Psoas muscle (tissue), 8 donors: Measurements from ENCODE around the gene ARF5. TPM values are rescaled to one million over a fixed set of nuclear protein-coding genes. Genes with fewer than 3 reads are reported as not detected.

Source experiments
- ATAC-seq, 4 donors: fragments of 200-7000 bp; cut with Tn5 transposase; one replicate each; pipeline ENCODE4 v1.9.1; 2020; ENCODE audit warnings: moderate library complexity in 3 of 4, mild to moderate bottlenecking in 2 of 4
- DNase-seq, 2 donors: peaks; one replicate each; pipeline ENCODE4 v3.0.0-alpha.2; 2020
- H3K27ac ChIP-seq: fragments of 200-600 bp; one replicate; pipeline ENCODE4 v1.8.0; 2022
- H3K27me3 ChIP-seq, 3 donors: fragments of 200-600 bp in 1 of 3; one replicate each; pipeline versions ENCODE4 v1.6.1 to v1.8.0; 2013 to 2022; ENCODE audit warnings: low read length in 2 of 3, mild to moderate bottlenecking in 2 of 3, moderate library complexity in 1 of 3; ENCODE audit not compliant: insufficient read depth in 3 of 3
- H3K36me3 ChIP-seq, 2 donors: fragments of 200-600 bp in 1 of 2; one replicate each; pipeline versions ENCODE4 v1.6.1 to v1.8.0; 2013 to 2022; ENCODE audit warnings: low read depth in 1 of 2, mild to moderate bottlenecking in 1 of 2, moderate library complexity in 1 of 2; ENCODE audit not compliant: insufficient read depth in 1 of 2
- H3K4me1 ChIP-seq: fragments of 200-600 bp; one replicate; pipeline ENCODE4 v1.8.0; 2022
- H3K4me3 ChIP-seq: fragments of 200-600 bp; one replicate; pipeline ENCODE4 v1.8.0; 2022; ENCODE audit warnings: mild to moderate bottlenecking
- H3K9me3 ChIP-seq: fragments of 200-600 bp; one replicate; pipeline ENCODE4 v1.8.0; 2022
- CTCF ChIP-seq: fragments of 200-600 bp; IDR thresholded peaks from one replicate; pipeline ENCODE4 v1.8.0; 2022; ENCODE audit warnings: antibody characterized with exemption
- WGBS, 3 donors: extraction: QIAGEN DNeasy Blood & Tissue Kit; methylation state at CpG; one replicate each; pipeline versions ENCODE4 v1.1.6 to v1.1.7; 2013; 5-methylcytosine and 5-hydroxymethylcytosine counted together
- intact Hi-C, 2 donors: fragments of 100-400 bp; cut with DNase I; formaldehyde crosslinking; loops; one replicate each; pipeline versions ENCODE4 v1.11.0 to v1.14.2; 2022
- polyA plus RNA-seq, 3 donors: library from polyadenylated mRNA; stranded (reverse); fragments of 200-250 nt; gene quantifications; one replicate each; pipeline ENCODE4 v1.2.3, GENCODE V29; 2013
- total RNA-seq, 4 donors: library from RNA; stranded (reverse); fragmentation: NEBNext Ultra II Directional in 2 of 4; extraction: Animal tissue kit (Norgen Biotek cat#: 25700) in 2 of 4; gene quantifications; one replicate each; pipeline versions ENCODE4 v1.2.1 to v1.2.4, GENCODE V29; 2021 to 2023
- donor health status: healthy with polysubstance abuse.
- donor health status: DM: no; HTN: no; CAD: no; lungs with moderate emphysema.
- donor health status: Bipolar disorder and iron deficiency.
- donor health status: healthy.
- donor health status: DM: yes; HTN: yes; CAD: no.
- donor health status: DM: no; HTN: no; CAD: no.
- donor health status: DM: no; HTN: no; CAD: no.
- donor health status: DM: yes; HTN: yes; CAD: no.

The ARF5 gene
- total and polyA plus RNA-seq, 7 donors: 78.7 to 118 (median 91.0) TPM

GRCh38 chr7:127616724-127617123, 28.5 kb downstream of the ARF5 start:
- no peak for TF ChIP-seq CTCF
- H3K36me3 ChIP-seq: no peaks in the 10 kb centered on the region
- H3K9me3 ChIP-seq: no peaks in the 10 kb centered on the region
- no peak overlapping the region for H3K27ac ChIP-seq
- WGBS, 3 donors: 85 to 88% (median 86%) methylated on average over 5 of the region's 5 CpGs
- no peaks in the 10 kb centered on the region for H3K4me1 ChIP-seq
- ATAC-seq: no peak
- no peak for DNase-seq
- intact Hi-C loops: no loop called here
- peaks cover 0 to 43% (median 17%) of the 10 kb centered on the region in 3 donors for H3K27me3 ChIP-seq
- no peak overlapping the region for H3K4me3 ChIP-seq

GRCh38 chr7:127618042-127618441, 29.8 kb downstream of the ARF5 start, which contains the start of gene PAX4:
Gene PAX4 (minus strand): TSS chr7:127618142. CDS start chr7:127615928, 2,214 bp downstream.
- Histone ChIP-seq H3K27me3 (peaks cover 0 to 48% (median 16%) of the 10 kb centered on the region in 3 donors), H3K36me3 (no peaks in the 10 kb centered on the region), H3K27ac (no peak within 1 kb of the TSS), H3K9me3 (no peaks in the 10 kb centered on the region), H3K4me1 (no peaks in the 10 kb centered on the region), H3K4me3 (no peak within 1 kb of the TSS)
- 48 to 76% (median 61%) methylated on average over 2 of the region's 2 CpGs for WGBS, 3 donors
- TF ChIP-seq CTCF: no peak
- ATAC-seq (no peak), DNase-seq (no peak)
- intact Hi-C loops: no loop called here

GRCh38 chr7:127618775-127619174, 30.6 kb downstream of the ARF5 start:
- no peak for ATAC-seq
- no peak for TF ChIP-seq CTCF
- no peak for DNase-seq
- no peaks in the 10 kb centered on the region for H3K36me3 ChIP-seq
- WGBS, 3 donors: 52 to 71% (median 65%) methylated on average over 1 of the region's 1 CpG
- H3K27ac ChIP-seq: no peak overlapping the region
- H3K27me3 ChIP-seq: peaks cover 0 to 49% (median 15%) of the 10 kb centered on the region in 3 donors
- H3K9me3 ChIP-seq: no peaks in the 10 kb centered on the region
- intact Hi-C loops: no loop called here
- H3K4me3 ChIP-seq: no peak overlapping the region
- no peaks in the 10 kb centered on the region for H3K4me1 ChIP-seq

GRCh38 chr7:127619681-127620405, 31.6 kb downstream of the ARF5 start:
- WGBS, 3 donors: 4 to 7% (median 6%) methylated on average over 27 of the region's 27 CpGs

More at GRCh38 chr7:127619681-127620405, 31.6 kb downstream of the ARF5 start:
- TF ChIP-seq CTCF: no peak
- no peak overlapping the region for H3K27ac ChIP-seq
- no peaks in the 10 kb centered on the region for H3K9me3 ChIP-seq
- no peaks in the 10 kb centered on the region for H3K36me3 ChIP-seq
- peaks cover 0 to 48% (median 15%) of the 10 kb centered on the region in 3 donors for H3K27me3 ChIP-seq
- intact Hi-C loops: no loop called here
- no peak overlapping the region for H3K4me3 ChIP-seq
- ATAC-seq (no peak), DNase-seq (no peak)
- no peaks in the 10 kb centered on the region for H3K4me1 ChIP-seq
